WERI-Rb-1 (cell line): ENCODE data around the gene SLC2A1.

ENCODE experiments used
- DNase-seq: peaks from one replicate; pipeline ENCODE4 v3.0.0-alpha.2; 2020
- H3K27ac ChIP-seq: fragments of 250-450 bp; sonication (Bioruptor Pico); 2 replicates; pipeline ENCODE4 v1.5.1; 2020; ENCODE audit warnings: mild to moderate bottlenecking, moderate library complexity
- H3K27me3 ChIP-seq: fragments of 250-450 bp; sonication (Bioruptor Pico); 2 replicates; pipeline ENCODE4 v1.5.1; 2021; ENCODE audit warnings: mild to moderate bottlenecking, low read depth, moderate library complexity; ENCODE audit not compliant: insufficient read depth, severe bottlenecking
- H3K36me3 ChIP-seq: fragments of 250-450 bp; sonication (Bioruptor Pico); 2 replicates; pipeline ENCODE4 v1.5.1; 2020; ENCODE audit warnings: mild to moderate bottlenecking, moderate library complexity
- H3K4me3 ChIP-seq: 2 replicates; pipeline ENCODE4 v1.5.1; 2011; ENCODE audit warnings: low read depth, mild to moderate bottlenecking, control low read depth, low read length
- H3K9me3 ChIP-seq: fragments of 250-450 bp; sonication (Bioruptor Pico); 2 replicates; pipeline ENCODE4 v1.5.1; 2021; ENCODE audit warnings: mild to moderate bottlenecking, moderate library complexity; ENCODE audit not compliant: severe bottlenecking
- TF ChIP-seq, protein P1 (sequence below): IDR thresholded peaks from 2 replicates; pipeline ENCODE4 v1.5.1; 2011; ENCODE audit warnings: low read depth, mild to moderate bottlenecking, control low read depth, inconsistent platforms, low read length

The SLC2A1 gene

DNA sequence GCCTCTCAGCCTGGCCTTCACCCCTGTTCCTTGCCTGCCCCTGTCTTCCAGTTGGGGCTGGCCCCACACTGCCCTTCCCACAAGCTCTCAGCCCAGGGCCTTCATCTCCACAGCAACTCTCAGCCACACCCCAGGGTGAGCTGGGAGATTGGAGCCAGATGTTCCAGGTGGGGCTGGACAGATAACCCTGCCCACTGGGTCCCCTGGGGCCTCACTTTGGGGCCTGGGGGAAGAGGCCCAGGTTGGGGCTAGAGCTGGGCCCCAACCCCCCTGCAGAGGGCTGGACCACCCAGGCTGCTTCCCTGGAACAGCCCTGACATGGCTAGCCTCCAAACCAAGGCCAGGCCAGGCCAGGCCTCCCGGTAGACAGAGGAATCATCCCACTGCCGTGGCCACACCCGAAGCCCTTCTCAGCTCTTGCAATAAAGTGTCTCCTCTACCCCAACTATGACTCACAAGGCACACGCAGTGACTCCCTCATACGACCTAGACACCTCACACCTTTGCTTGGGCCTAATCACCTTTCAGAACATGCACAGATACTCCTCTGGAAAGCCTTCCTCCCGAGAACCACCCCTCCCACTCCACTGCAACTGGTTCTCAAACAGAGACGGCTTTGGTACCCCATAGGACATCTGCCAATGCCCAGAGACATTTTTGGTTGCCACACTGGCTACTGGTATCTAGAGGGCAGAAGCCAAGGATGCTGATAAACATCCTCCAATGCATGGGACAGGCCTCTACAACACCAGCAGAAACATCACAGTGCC lies 22.2 kb downstream of the SLC2A1 start:
- TF ChIP-seq, protein P1, sequence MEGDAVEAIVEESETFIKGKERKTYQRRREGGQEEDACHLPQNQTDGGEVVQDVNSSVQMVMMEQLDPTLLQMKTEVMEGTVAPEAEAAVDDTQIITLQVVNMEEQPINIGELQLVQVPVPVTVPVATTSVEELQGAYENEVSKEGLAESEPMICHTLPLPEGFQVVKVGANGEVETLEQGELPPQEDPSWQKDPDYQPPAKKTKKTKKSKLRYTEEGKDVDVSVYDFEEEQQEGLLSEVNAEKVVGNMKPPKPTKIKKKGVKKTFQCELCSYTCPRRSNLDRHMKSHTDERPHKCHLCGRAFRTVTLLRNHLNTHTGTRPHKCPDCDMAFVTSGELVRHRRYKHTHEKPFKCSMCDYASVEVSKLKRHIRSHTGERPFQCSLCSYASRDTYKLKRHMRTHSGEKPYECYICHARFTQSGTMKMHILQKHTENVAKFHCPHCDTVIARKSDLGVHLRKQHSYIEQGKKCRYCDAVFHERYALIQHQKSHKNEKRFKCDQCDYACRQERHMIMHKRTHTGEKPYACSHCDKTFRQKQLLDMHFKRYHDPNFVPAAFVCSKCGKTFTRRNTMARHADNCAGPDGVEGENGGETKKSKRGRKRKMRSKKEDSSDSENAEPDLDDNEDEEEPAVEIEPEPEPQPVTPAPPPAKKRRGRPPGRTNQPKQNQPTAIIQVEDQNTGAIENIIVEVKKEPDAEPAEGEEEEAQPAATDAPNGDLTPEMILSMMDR = no peak
- Histone ChIP-seq H3K4me3 (no peak overlapping the region), H3K9me3 (no peaks in the 10 kb centered on the region), H3K36me3 (peaks cover 84% of the 10 kb centered on the region), H3K27me3 (no peaks in the 10 kb centered on the region), H3K27ac (no peak overlapping the region)
- no peak for DNase-seq

DNA sequence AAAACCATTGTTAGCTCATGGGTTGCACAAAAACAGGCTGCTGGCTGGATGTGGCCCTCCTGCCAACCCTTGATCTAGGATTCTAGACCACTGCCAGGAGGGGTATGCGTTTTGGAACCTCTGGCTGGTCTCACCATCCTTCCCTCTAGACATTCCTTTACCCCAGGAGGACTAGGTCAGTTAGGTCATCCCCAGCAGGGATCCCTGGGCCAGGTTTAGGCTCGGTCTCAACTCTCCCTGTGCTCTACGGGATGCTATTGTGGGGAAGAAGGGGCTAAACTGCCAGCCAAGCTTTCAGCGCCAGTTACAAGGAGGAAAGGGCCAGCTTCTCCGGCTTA lies 22.7 kb downstream of the SLC2A1 start:
- no peak overlapping the region for H3K27ac ChIP-seq
- no peaks in the 10 kb centered on the region for H3K27me3 ChIP-seq
- H3K36me3 ChIP-seq = peaks cover 84% of the 10 kb centered on the region
- no peak for DNase-seq
- no peaks in the 10 kb centered on the region for H3K9me3 ChIP-seq
- H3K4me3 ChIP-seq = no peak overlapping the region
- TF ChIP-seq, protein P1 = no peak

DNA sequence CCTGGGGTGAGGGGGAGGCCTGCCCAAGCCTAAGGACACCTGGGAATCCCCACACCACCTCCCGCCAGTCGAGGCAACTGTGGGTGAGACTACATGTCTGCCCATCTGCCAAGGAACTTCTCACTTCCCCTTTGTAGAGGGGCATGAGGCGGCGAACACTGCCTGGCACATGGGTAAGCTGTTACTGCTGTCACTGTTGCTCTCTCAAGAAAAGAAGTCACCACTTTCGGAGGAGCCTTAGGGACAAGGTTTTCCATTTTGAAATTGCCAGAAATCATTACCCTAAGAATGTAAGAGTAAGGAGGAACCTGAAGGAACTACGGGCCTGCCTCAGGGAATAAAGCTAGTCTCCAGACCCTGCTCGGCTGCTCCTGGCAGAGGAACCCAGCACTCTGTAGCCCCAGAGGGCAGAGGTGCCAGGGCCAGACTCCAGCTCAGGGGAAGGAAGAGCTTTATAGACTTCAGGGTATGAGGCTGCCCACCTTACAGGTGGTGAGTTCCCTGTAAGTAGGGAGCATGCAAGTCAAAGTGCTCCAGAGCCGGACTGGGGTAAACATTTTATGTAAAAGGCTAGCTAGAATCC lies 23.3 kb downstream of the SLC2A1 start:
- no peak overlapping the region for H3K27ac ChIP-seq
- H3K36me3 ChIP-seq = peaks cover 84% of the 10 kb centered on the region
- H3K9me3 ChIP-seq = no peaks in the 10 kb centered on the region
- TF ChIP-seq, protein P1 = no peak
- H3K4me3 ChIP-seq = no peak overlapping the region
- no peak for DNase-seq
- no peaks in the 10 kb centered on the region for H3K27me3 ChIP-seq

DNA sequence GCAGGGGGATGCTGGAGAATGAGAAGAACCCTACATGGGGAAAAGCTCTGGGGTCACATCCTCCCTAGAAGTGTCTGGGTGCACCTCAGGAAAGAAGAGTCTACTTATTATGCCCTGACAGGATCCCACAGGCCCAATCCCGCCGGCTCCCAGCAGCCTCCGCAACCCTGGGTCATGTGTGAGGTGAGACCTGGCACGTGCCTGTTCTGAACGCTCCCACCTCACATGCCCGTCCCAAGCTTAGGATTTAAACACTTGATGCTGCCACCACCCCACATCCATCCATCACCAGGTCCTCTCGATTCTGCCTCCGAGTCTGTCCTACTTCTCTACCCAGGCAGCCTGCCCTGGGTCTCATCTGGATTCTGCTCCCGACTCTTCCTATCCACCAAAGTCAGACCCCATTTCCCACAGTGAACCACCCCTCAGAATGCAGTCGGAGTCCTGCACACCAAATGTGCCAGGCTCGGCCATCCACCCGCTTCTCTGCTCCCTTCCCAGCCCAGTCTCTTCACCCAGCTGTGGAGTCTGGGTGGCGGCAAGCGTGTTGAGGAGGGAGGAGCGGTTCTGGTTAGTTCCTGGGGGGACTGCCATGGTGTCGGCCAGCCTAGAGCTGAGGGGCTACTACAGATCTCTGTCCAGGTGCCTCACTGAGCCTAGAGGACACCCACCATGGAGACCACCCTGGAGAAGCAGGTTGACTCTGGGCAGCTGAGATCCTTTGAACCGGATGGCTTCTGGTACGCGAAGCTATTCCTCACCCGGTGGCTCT lies 23.9 kb downstream of the SLC2A1 start:
- Histone ChIP-seq H3K27me3 (no peaks in the 10 kb centered on the region), H3K36me3 (peaks cover 86% of the 10 kb centered on the region), H3K9me3 (no peaks in the 10 kb centered on the region), H3K27ac (no peak overlapping the region), H3K4me3 (no peak overlapping the region)
- TF ChIP-seq, protein P1 = no peak
- no peak for DNase-seq

DNA sequence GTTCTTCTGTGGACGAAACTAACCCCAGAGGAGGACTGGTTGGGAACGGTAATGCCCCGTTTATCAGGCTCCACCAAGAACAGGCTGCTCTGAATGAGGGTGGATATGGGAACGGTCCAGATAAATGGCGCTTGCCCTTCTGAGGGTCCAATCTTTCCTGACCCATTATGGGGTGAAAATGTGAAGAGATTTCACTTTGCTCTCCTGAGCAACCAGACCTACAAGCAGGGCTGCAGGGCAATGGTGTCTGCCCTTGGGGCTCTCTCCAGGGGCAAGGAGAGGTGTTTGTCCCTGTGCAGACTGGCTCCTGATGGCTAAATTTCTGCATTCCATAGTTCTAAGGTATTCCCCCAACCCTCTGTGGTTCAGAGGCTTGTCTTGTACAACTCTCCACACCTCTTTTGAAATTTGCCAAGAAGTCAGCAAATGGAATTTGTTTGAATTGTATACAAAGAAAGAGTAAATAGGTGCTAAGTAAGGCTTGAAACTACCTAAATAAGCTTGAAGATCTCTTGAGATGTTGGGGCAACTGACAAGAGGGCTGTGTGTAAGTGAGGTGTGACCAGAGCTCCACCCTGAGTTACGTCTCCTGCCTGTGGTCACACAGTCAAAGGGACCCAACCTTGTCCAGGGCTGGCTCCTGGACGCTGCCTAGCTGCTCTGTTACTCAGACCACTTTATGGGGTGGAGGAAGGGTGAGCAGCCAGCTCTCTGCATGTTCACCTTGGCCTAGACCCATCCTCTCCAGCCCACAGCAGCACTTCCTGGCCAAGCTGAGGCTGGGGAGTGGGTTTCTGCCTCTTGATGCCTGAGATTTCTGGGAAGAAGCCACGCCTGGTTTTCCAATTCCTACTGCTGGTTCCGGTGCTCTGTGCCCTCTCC lies 24.8 kb downstream of the SLC2A1 start:
- H3K27ac ChIP-seq = no peak overlapping the region
- TF ChIP-seq, protein P1 = no peak
- peaks cover 87% of the 10 kb centered on the region for H3K36me3 ChIP-seq
- H3K27me3 ChIP-seq = no peaks in the 10 kb centered on the region
- no peak for DNase-seq
- H3K9me3 ChIP-seq = no peaks in the 10 kb centered on the region
- no peak overlapping the region for H3K4me3 ChIP-seq
